ENCODE results near the gene NAP1L4.

DNA sequence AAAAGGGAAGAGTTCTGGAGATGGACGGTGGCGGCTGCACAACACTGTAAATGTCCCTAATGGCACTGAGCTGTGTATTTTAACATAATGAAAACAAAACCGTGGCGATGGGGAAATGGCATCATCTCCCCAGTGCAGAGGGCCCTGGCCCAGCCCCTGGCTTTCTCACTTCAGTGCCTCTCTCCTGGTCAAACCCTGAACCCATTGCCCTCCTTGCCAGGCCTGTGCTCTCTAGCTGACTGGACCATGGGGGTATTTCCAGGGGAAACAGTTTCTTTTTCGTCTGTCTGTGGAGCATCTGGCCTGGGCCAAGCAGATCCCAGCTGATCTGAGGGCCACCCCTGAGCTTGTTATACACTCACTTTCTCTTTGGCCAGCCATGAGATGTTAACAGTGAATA is 17.4 kb upstream of the NAP1L4 start:
- TF ChIP-seq ZBTB7A (IDR thresholded peaks at IDR 0.05; ENCODE audit: low read depth) (no peak), TAF1 (IDR thresholded peaks at IDR 0.05; ENCODE audit: low read depth) (no peak), EP300 (IDR thresholded peaks at IDR 0.05; ENCODE audit: borderline replicate concordance) (no peak), CEBPB (IDR thresholded peaks at IDR 0.05) (no peak), YY1 (IDR thresholded peaks at IDR 0.05; ENCODE audit: low read depth) (no peak), FOXM1 (IDR thresholded peaks at IDR 0.05; ENCODE audit: borderline replicate concordance, low read depth) (no peak)
- TF ChIP-seq, protein P1, sequence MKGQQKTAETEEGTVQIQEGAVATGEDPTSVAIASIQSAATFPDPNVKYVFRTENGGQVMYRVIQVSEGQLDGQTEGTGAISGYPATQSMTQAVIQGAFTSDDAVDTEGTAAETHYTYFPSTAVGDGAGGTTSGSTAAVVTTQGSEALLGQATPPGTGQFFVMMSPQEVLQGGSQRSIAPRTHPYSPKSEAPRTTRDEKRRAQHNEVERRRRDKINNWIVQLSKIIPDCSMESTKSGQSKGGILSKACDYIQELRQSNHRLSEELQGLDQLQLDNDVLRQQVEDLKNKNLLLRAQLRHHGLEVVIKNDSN (IDR thresholded peaks at IDR 0.05), result no peak
- TF ChIP-seq, protein P2, sequence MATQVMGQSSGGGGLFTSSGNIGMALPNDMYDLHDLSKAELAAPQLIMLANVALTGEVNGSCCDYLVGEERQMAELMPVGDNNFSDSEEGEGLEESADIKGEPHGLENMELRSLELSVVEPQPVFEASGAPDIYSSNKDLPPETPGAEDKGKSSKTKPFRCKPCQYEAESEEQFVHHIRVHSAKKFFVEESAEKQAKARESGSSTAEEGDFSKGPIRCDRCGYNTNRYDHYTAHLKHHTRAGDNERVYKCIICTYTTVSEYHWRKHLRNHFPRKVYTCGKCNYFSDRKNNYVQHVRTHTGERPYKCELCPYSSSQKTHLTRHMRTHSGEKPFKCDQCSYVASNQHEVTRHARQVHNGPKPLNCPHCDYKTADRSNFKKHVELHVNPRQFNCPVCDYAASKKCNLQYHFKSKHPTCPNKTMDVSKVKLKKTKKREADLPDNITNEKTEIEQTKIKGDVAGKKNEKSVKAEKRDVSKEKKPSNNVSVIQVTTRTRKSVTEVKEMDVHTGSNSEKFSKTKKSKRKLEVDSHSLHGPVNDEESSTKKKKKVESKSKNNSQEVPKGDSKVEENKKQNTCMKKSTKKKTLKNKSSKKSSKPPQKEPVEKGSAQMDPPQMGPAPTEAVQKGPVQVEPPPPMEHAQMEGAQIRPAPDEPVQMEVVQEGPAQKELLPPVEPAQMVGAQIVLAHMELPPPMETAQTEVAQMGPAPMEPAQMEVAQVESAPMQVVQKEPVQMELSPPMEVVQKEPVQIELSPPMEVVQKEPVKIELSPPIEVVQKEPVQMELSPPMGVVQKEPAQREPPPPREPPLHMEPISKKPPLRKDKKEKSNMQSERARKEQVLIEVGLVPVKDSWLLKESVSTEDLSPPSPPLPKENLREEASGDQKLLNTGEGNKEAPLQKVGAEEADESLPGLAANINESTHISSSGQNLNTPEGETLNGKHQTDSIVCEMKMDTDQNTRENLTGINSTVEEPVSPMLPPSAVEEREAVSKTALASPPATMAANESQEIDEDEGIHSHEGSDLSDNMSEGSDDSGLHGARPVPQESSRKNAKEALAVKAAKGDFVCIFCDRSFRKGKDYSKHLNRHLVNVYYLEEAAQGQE (IDR thresholded peaks at IDR 0.05; ENCODE audit: low read depth), result no peak
- TF ChIP-seq, protein P3, sequence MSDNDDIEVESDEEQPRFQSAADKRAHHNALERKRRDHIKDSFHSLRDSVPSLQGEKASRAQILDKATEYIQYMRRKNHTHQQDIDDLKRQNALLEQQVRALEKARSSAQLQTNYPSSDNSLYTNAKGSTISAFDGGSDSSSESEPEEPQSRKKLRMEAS (IDR thresholded peaks at IDR 0.05), result no peak

Data from Ishikawa (cell line).